Keratinocyte (primary cell): ENCODE data around the gene SRGAP3. TPM values are rescaled to one million over a fixed set of nuclear protein-coding genes. Genes with fewer than 3 reads are reported as not detected.
A peak's percentile ranks its signal among the peaks of the same experiment; 100 is the strongest.

Experiments
- DNase-seq: peaks from one replicate; pipeline ENCODE4 v3.0.0-alpha.2; 2011; ENCODE audit warnings: low read depth, missing footprints, low spot score
- FAIRE-seq: peaks from 2 replicates; lab custom pipeline; 2011; peaks lifted over from hg19 to GRCh38; lab: Jason Lieb, UNC
- H2AFZ ChIP-seq: 2 replicates; pipeline ENCODE4 v1.6.0; 2012; ENCODE audit warnings: low read length, control low read depth, inconsistent platforms; ENCODE audit not compliant: control insufficient read depth
- H3K27ac ChIP-seq: 2 replicates; pipeline ENCODE4 v1.5.1; 2011; ENCODE audit warnings: low read length; ENCODE audit not compliant: control insufficient read depth, insufficient read depth
- H3K27me3 ChIP-seq: 3 replicates; pipeline ENCODE4 v1.6.0; 2011; ENCODE audit warnings: low read length; ENCODE audit not compliant: control insufficient read depth, insufficient read depth; ENCODE audit errors: extremely low read depth
- H3K36me3 ChIP-seq, 2 experiments: 2 replicates in 1 of 2; 3 replicates in 1 of 2; pipeline ENCODE4 v1.5.1; 2011; ENCODE audit warnings: low read length in 2 of 2, mild to moderate bottlenecking in 1 of 2; ENCODE audit not compliant: control insufficient read depth in 2 of 2, insufficient read depth in 2 of 2; ENCODE audit errors: extremely low read depth in 1 of 2
- H3K4me1 ChIP-seq: 3 replicates; pipeline ENCODE4 v1.5.1; 2011; ENCODE audit warnings: low read length; ENCODE audit not compliant: control insufficient read depth, insufficient read depth; ENCODE audit errors: extremely low read depth
- H3K4me2 ChIP-seq: 3 replicates; pipeline ENCODE4 v1.6.0; 2011; ENCODE audit warnings: low read depth, low read length; ENCODE audit not compliant: control insufficient read depth, insufficient read depth; ENCODE audit errors: extremely low read depth
- H3K4me3 ChIP-seq, 3 experiments: fragments of 200-600 bp in 1 of 3; sonication (generic) in 1 of 3; 2 replicates in 2 of 3; 3 replicates in 1 of 3; pipeline ENCODE4 v1.5.1; 2011 to 2016; ENCODE audit warnings: low read length in 3 of 3, mild to moderate bottlenecking in 3 of 3, control low read depth in 2 of 3, inconsistent platforms in 1 of 3, low read depth in 1 of 3, mixed read lengths in 1 of 3, mixed run types in 1 of 3, moderate library complexity in 1 of 3; ENCODE audit not compliant: control insufficient read depth in 2 of 3, insufficient read depth in 2 of 3; ENCODE audit errors: extremely low read depth in 1 of 3
- H3K79me2 ChIP-seq: 2 replicates; pipeline ENCODE4 v1.6.0; 2012; ENCODE audit warnings: low read length; ENCODE audit not compliant: control insufficient read depth, insufficient read depth
- H3K9ac ChIP-seq: 3 replicates; pipeline ENCODE4 v1.6.0; 2011; ENCODE audit warnings: low read length; ENCODE audit not compliant: control insufficient read depth, insufficient read depth; ENCODE audit errors: extremely low read depth
- H3K9me1 ChIP-seq: 3 replicates; pipeline ENCODE4 v1.6.0; 2011; ENCODE audit warnings: low read length; ENCODE audit not compliant: control insufficient read depth, insufficient read depth; ENCODE audit errors: extremely low read depth
- H3K9me3 ChIP-seq: 2 replicates; pipeline ENCODE4 v1.5.1; 2012; ENCODE audit warnings: low read depth, low read length; ENCODE audit not compliant: control insufficient read depth
- H4K20me1 ChIP-seq: 3 replicates; pipeline ENCODE4 v1.6.0; 2011; ENCODE audit warnings: low read length; ENCODE audit not compliant: control insufficient read depth, insufficient read depth; ENCODE audit errors: extremely low read depth
- EZH2 ChIP-seq: IDR thresholded peaks from one replicate; pipeline ENCODE4 v1.6.1; 2012; ENCODE audit warnings: inconsistent platforms, mild to moderate bottlenecking, low read length, moderate library complexity
- dilution Hi-C: fragments of 300-500 bp; cut with MboI; formaldehyde crosslinking; loops from one replicate; pipeline ENCODE4 v1.7.0; 2020; ENCODE audit warnings: low sequenced_read_pairs; ENCODE audit not compliant: extremely low pct_ligation_motif_present
- polyA plus RNA-seq, 5 experiments: library from polyadenylated mRNA; depleted of rRNA in 3 of 5; stranded (reverse) in 3 of 5; stranded (forward) in 1 of 5; unstranded in 1 of 5; fragments of >200 nt; gene quantifications; 1 replicate in 1 of 5; 2 replicates in 3 of 5; 3 replicates in 1 of 5; pipeline versions ENCODE4 v1.2.1 to v1.2.3, GENCODE V29; 2011 to 2012; ENCODE audit warnings: missing spikeins in 2 of 5, low read depth in 1 of 5, low replicate concordance in 1 of 5
- TF ChIP-seq, protein P1 (sequence below), 3 experiments: IDR thresholded peaks in 1 of 3; conservative IDR thresholded peaks in 1 of 3; optimal IDR thresholded peaks in 1 of 3; 2 replicates in 2 of 3; 3 replicates in 1 of 3; pipeline versions ENCODE3 to v1.5.1; 2011; ENCODE audit warnings: low read length in 3 of 3, mild to moderate bottlenecking in 3 of 3, moderate library complexity in 2 of 3, control low read depth in 1 of 3, inconsistent platforms in 1 of 3; ENCODE audit not compliant: insufficient read depth in 2 of 3; ENCODE audit errors: extremely low read depth in 1 of 3

SRGAP3 gene
- polyA plus RNA-seq, 1 donor (not counting 4 experiments of a cell fraction or from before 2014, with no cell fraction given): 7.2 TPM

- no peak overlapping the region for H2AFZ ChIP-seq
- no peaks in the 10 kb centered on the region for H4K20me1 ChIP-seq
- no peak overlapping the region for H3K4me3 ChIP-seq
- no peaks in the 10 kb centered on the region for H3K27me3 ChIP-seq
- H3K9ac ChIP-seq: no peak overlapping the region
- H3K9me3 ChIP-seq: no peaks in the 10 kb centered on the region
- H3K4me2 ChIP-seq: no peak overlapping the region
- peaks cover 3% of the 10 kb centered on the region for H3K9me1 ChIP-seq
- DNase-seq (no peak), FAIRE-seq (no peak)
- no peak overlapping the region for H3K27ac ChIP-seq
- H3K36me3 ChIP-seq: peaks cover 0 to 9% of the 10 kb centered on the region in 2 experiments
- H3K4me1 ChIP-seq: peaks cover 25% of the 10 kb centered on the region
- H3K79me2 ChIP-seq: peaks cover 61% of the 10 kb centered on the region
- dilution Hi-C loops: no loop called here
- TF ChIP-seq, protein P1, sequence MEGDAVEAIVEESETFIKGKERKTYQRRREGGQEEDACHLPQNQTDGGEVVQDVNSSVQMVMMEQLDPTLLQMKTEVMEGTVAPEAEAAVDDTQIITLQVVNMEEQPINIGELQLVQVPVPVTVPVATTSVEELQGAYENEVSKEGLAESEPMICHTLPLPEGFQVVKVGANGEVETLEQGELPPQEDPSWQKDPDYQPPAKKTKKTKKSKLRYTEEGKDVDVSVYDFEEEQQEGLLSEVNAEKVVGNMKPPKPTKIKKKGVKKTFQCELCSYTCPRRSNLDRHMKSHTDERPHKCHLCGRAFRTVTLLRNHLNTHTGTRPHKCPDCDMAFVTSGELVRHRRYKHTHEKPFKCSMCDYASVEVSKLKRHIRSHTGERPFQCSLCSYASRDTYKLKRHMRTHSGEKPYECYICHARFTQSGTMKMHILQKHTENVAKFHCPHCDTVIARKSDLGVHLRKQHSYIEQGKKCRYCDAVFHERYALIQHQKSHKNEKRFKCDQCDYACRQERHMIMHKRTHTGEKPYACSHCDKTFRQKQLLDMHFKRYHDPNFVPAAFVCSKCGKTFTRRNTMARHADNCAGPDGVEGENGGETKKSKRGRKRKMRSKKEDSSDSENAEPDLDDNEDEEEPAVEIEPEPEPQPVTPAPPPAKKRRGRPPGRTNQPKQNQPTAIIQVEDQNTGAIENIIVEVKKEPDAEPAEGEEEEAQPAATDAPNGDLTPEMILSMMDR (optimal IDR thresholded peaks at IDR 0.05 in 1 of 3, IDR thresholded peaks at IDR 0.05 in 1 of 3, conservative IDR thresholded peaks at IDR 0.05 in 1 of 3; ENCODE audit: extremely low read depth in 1 of 3, insufficient read depth in 2 of 3, low read length in 3 of 3): no peak
- TF ChIP-seq EZH2: no peak
Observed at GRCh38 chr3:8953313-8953712, 296.1 kb downstream of the SRGAP3 start.

DNA sequence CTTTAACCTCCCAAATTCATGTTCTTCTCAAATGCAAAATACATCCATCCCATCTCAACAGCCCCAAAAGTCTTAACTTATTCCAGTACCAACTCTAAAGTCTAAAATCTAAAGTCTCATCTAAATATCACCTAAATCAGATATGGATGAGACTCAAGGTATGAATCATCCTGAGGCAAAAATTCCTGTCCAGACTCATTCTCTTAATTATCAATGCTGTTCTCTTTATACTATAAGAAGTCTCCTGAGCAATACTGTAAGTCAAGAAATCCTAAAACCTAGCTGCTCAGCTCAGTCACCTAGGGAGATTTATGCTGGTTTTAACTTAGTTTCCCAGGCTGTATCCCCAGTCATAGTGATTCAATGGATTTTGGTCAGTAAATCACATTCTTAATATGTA, 297.3 kb downstream of the SRGAP3 start:
- FAIRE-seq (no peak), DNase-seq (no peak)
- Histone ChIP-seq H4K20me1 (no peaks in the 10 kb centered on the region), H3K79me2 (peaks cover 54% of the 10 kb centered on the region), H3K4me2 (peak overlapping the region; percentile 36), H3K9me3 (no peaks in the 10 kb centered on the region), H3K4me3 (no peak overlapping the region), H2AFZ (no peak overlapping the region), H3K27me3 (no peaks in the 10 kb centered on the region), H3K9me1 (peaks cover 3% of the 10 kb centered on the region), H3K9ac (no peak overlapping the region), H3K36me3 (peaks cover 0 to 5% of the 10 kb centered on the region in 2 experiments), H3K27ac (no peak overlapping the region), H3K4me1 (peaks cover 25% of the 10 kb centered on the region)
- TF ChIP-seq, protein P1 (optimal IDR thresholded peaks at IDR 0.05 in 1 of 3, IDR thresholded peaks at IDR 0.05 in 1 of 3, conservative IDR thresholded peaks at IDR 0.05 in 1 of 3; ENCODE audit: extremely low read depth in 1 of 3, insufficient read depth in 2 of 3, low read length in 3 of 3): no peak
- no peak for TF ChIP-seq EZH2
- dilution Hi-C loops: no loop called here
